Activated CD4-positive, alpha-beta T cell treated with anti-CD3 and anti-CD28 coated beads, Interleukin-2, amount 50 U/mL, for 16 hours (primary cell): ENCODE results near the gene LGALS14.

Experiments
- DNase-seq: peaks from one replicate; pipeline ENCODE4 v3.0.0-alpha.2; 2020

Gene LGALS14

DNA sequence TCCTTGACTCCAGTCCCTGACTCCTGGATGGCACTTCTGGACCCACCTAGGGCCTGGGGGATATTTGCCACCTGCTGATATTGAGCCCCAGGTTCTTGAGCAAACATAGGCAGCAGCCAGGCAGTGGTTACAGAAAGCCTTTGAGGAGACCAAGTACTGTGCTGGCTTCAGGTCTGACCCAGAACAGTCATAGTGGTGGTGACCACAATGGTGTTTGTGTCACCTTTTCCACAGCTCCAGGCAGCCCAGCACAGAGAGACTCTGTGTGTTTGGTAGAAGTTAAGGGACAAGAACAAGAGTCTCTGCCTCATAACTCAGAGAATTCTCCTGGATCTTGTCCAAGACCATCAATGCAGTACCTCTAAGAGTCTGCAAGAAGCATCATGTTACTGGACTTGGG lies 48.1 kb downstream of the LGALS14 start:
- peak; percentile 22 for DNase-seq

DNA sequence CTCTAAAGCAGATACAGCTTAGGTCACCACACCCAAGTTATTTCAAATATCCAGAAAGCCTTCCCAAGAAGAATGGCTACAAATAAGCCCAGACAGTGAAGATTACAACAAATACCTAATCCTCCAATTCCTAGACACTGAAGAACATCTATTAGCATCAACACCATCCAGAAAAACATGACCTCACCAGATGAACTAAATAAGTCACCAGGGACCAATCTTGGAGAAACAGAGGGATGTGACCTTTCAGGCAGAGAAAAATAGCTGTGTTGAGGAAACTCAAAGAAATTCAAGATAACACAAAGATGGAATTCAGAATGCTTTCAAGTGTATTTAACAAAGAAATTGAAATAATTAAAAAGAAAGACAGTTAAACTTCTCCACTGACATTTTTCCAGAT lies 48.5 kb downstream of the LGALS14 start:
- no peak for DNase-seq

DNA sequence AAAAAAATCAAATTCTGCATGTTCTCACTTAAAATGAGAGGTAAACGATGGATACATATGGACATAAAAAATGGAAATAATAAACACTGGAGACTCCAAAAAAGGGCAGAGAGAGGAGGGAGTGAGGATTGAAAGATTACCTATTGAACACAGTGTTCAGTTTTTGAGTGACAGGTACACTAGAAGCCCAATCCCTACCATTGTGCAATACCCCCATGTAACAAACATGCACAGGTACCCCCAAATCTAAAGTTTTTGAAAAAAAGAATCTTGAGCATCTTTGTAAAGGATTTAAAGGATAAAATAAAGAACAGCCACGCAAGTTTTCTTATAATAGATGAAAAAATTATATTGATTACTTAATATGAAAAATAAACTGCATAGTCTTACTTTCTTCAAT lies 50.3 kb downstream of the LGALS14 start:
- DNase-seq = no peak

DNA sequence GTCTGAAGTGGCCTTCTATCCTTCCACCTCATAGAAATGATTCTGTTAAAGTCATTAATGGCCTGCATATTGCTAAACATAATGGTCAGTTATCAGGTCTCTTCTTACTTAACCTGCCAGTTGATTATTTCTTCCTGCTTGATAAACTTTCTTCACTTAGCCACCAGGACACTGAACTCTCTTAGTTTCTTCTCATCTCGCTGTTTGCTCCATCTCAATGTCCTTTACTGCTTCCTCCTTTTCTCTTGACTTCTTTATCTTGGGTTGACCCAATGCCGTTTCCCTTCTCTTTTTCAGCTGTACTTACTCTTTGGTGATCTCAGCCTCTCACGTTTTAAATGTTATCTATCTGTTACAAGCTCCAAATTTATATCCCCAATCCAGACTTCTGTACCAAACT lies 50.7 kb downstream of the LGALS14 start:
- DNase-seq = no peak
